ENCODE data around the gene NXF2.

NXF2 gene

DNA sequence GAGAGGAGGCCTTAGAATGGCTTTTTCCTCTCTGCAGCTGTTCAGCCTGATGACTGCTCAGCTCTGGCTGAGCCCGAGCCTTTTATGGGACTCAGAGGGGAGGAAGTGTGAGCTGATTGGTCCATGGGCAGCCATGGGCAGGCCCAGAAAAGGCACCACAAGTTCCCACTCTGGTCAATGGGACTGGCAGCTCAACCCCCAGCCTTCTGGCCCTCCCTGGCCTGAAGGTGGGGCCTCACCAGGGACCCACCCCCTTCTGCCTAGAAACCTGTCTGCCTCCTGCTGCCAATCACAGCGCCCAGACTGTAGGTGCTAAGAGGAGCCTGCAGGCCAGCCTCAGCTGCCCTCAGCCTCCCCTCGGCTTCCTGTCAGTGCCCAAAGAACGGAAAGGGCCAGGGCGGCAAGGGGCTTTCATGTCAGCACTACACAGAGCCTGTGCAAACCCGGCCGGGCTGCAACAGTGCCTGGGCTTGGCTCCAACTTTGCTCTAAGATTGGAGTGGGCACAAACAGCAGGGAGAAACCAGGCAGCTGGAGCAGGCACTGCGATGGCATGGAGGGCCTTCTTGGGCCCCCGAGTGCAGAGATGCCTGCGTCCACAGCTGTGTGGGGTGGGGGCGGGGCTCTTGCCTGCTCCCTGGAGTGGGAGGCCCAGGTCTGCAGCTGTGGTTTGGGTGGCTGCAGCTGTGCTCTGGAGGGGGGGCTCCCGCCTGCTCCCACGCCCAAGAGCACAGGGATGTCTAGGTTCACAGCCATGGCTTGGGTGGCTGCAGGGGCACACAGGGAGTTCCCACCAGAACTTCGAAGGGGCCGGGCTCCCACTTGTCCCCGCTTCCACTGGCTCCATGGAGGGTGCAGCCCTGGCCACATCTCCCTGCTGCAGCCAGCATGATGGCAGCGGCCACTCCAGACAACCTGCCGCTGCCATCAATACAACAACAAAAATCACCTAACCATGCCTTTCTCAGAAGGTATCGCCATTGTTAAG, 92.6 kb downstream of the NXF2 start:
- H3K4me3 ChIP-seq (ENCODE audit: severe bottlenecking) = no peak overlapping the region
- TF ChIP-seq, protein P1, sequence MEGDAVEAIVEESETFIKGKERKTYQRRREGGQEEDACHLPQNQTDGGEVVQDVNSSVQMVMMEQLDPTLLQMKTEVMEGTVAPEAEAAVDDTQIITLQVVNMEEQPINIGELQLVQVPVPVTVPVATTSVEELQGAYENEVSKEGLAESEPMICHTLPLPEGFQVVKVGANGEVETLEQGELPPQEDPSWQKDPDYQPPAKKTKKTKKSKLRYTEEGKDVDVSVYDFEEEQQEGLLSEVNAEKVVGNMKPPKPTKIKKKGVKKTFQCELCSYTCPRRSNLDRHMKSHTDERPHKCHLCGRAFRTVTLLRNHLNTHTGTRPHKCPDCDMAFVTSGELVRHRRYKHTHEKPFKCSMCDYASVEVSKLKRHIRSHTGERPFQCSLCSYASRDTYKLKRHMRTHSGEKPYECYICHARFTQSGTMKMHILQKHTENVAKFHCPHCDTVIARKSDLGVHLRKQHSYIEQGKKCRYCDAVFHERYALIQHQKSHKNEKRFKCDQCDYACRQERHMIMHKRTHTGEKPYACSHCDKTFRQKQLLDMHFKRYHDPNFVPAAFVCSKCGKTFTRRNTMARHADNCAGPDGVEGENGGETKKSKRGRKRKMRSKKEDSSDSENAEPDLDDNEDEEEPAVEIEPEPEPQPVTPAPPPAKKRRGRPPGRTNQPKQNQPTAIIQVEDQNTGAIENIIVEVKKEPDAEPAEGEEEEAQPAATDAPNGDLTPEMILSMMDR (IDR thresholded peaks at IDR 0.05; ENCODE audit: poor library complexity, severe bottlenecking) = no peak

DNA sequence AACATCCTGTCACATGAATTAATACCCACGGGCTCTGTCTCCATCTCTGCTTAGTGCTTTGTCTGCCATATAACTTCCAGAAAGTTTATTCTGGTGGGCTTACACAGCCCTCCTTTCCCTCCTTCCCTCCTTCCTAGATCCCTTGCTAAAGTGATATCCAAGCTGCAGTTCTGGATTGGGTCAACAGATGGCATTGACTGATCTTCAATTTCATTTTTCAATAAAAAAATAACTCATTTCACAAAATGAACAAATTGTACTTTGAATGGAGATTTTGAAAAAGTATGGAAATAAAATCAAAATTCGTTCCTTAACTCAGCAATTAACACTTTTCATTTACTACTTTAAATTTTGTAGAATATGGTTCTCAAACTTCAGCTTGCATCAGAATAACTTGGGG, 94.9 kb downstream of the NXF2 start:
- TF ChIP-seq, protein P1 (IDR thresholded peaks at IDR 0.05; ENCODE audit: poor library complexity, severe bottlenecking) = no peak
- Histone ChIP-seq H3K27me3 (ENCODE audit: insufficient read depth, poor library complexity, severe bottlenecking) (no peaks in the 10 kb centered on the region), H3K4me3 (ENCODE audit: severe bottlenecking) (no peak overlapping the region), H3K27ac (ENCODE audit: poor library complexity, severe bottlenecking) (no peak overlapping the region), H3K36me3 (ENCODE audit: low read depth) (no peaks in the 10 kb centered on the region), H3K9me3 (ENCODE audit: severe bottlenecking) (no peaks in the 10 kb centered on the region), H3K4me1 (ENCODE audit: insufficient read depth, poor library complexity, severe bottlenecking) (no peaks in the 10 kb centered on the region)
- DNase-seq (ENCODE audit: low spot score) (no peak), ATAC-seq (ENCODE audit: low read depth) (no peak)

More for the DNA sequence above, 92.6 kb downstream of the NXF2 start:
- Histone ChIP-seq H3K27me3 (ENCODE audit: insufficient read depth, poor library complexity, severe bottlenecking) (no peaks in the 10 kb centered on the region), H3K27ac (ENCODE audit: poor library complexity, severe bottlenecking) (no peak overlapping the region), H3K9me3 (ENCODE audit: severe bottlenecking) (no peaks in the 10 kb centered on the region), H3K36me3 (ENCODE audit: low read depth) (no peaks in the 10 kb centered on the region), H3K4me1 (ENCODE audit: insufficient read depth, poor library complexity, severe bottlenecking) (no peaks in the 10 kb centered on the region)
- no peak for DNase-seq (ENCODE audit: low spot score)
- ATAC-seq (ENCODE audit: low read depth) = no peak

DNA sequence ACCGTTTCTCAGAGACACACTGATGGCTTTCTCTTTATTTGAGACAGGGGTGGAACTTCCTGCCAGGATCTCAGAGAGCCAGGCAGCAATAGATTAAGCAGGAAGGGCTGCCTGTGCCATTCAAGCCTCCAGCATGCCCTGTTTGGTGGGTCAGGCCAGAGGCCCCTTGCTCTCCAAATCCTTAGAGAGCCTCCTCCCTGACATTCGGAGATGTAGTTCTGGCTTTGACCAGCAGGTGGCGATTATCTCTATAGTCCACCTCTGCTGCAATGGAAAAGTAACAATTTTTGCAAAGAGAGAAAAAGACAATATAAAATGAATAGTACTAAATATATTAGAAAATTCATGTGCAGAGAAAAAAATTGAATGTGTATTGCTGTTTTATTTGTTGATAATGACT, 98.9 kb downstream of the NXF2 start:
- DNase-seq (ENCODE audit: low spot score) = no peak
- no peaks in the 10 kb centered on the region for H3K9me3 ChIP-seq (ENCODE audit: severe bottlenecking)
- no peak overlapping the region for H3K27ac ChIP-seq (ENCODE audit: poor library complexity, severe bottlenecking)
- no peaks in the 10 kb centered on the region for H3K27me3 ChIP-seq (ENCODE audit: insufficient read depth, poor library complexity, severe bottlenecking)
- no peaks in the 10 kb centered on the region for H3K36me3 ChIP-seq (ENCODE audit: low read depth)
- no peaks in the 10 kb centered on the region for H3K4me1 ChIP-seq (ENCODE audit: insufficient read depth, poor library complexity, severe bottlenecking)
- H3K4me3 ChIP-seq (ENCODE audit: severe bottlenecking) = no peak overlapping the region
- TF ChIP-seq, protein P1 (IDR thresholded peaks at IDR 0.05; ENCODE audit: poor library complexity, severe bottlenecking) = peak; percentile 48
- 0 out of 3 replicates have a peak, but pooled peaks have one; percentile 23 for ATAC-seq (ENCODE audit: low read depth)

All from RWPE2 (cell line).